Measurements from ENCODE around the gene ATP11A.

The ATP11A gene

GRCh38 chr13:112711528-112712265 is 21.9 kb downstream of the ATP11A start:
- no peak for TF ChIP-seq CTCF (conservative IDR thresholded peaks at IDR 0.05; ENCODE audit: low read depth, low read length)
- peak; percentile 87 for DNase-seq (ENCODE audit: low read depth)
- H3K4me3 ChIP-seq (ENCODE audit: low read depth, low read length): peak overlapping the region; percentile 22

GRCh38 chr13:112712451-112713207 is 22.8 kb downstream of the ATP11A start:
- H3K4me3 ChIP-seq (ENCODE audit: low read depth, low read length): no peak overlapping the region
- no peak for DNase-seq (ENCODE audit: low read depth)
- TF ChIP-seq CTCF (conservative IDR thresholded peaks at IDR 0.05; ENCODE audit: low read depth, low read length): no peak

GRCh38 chr13:112713517-112714253 is 23.8 kb downstream of the ATP11A start:
- no peak for DNase-seq (ENCODE audit: low read depth)
- no peak for TF ChIP-seq CTCF (conservative IDR thresholded peaks at IDR 0.05; ENCODE audit: low read depth, low read length)

GRCh38 chr13:112714376-112715174 is 24.7 kb downstream of the ATP11A start:
- DNase-seq (ENCODE audit: low read depth): no peak
- no peak for TF ChIP-seq CTCF (conservative IDR thresholded peaks at IDR 0.05; ENCODE audit: low read depth, low read length)
- no peak overlapping the region for H3K4me3 ChIP-seq (ENCODE audit: low read depth, low read length)

More at GRCh38 chr13:112713517-112714253, 23.8 kb downstream of the ATP11A start:
- H3K4me3 ChIP-seq (ENCODE audit: low read depth, low read length): no peak overlapping the region

GRCh38 chr13:112715210-112715609 is 25.4 kb downstream of the ATP11A start:
- no peak overlapping the region for H3K4me3 ChIP-seq (ENCODE audit: low read depth, low read length)
- no peak for DNase-seq (ENCODE audit: low read depth)
- TF ChIP-seq CTCF (conservative IDR thresholded peaks at IDR 0.05; ENCODE audit: low read depth, low read length): no peak

- TF ChIP-seq CTCF (conservative IDR thresholded peaks at IDR 0.05; ENCODE audit: low read depth, low read length): no peak
- DNase-seq (ENCODE audit: low read depth): no peak
- H3K4me3 ChIP-seq (ENCODE audit: low read depth, low read length): no peak overlapping the region
These were observed 26.1 kb downstream of the ATP11A start for GRCh38 chr13:112715715-112716460.
